HEK293 (cell line): ENCODE measurements around the gene CACNG7.

Source experiments
- EGR2 ChIP-seq: fragments of 450-650 bp; formaldehyde crosslinking; IDR thresholded peaks from 2 replicates; pipeline ENCODE4 v1.5.1; 2016; ENCODE audit warnings: low read depth, missing biosample characterization, missing genetic modification characterization
- GLI4 ChIP-seq: fragments of 450-650 bp; formaldehyde crosslinking; IDR thresholded peaks from 2 replicates; pipeline ENCODE4 v1.5.1; 2016; ENCODE audit warnings: missing biosample characterization, missing genetic modification characterization
- GLIS2 ChIP-seq: fragments of 450-650 bp; formaldehyde crosslinking; IDR thresholded peaks from 2 replicates; pipeline ENCODE4 v1.5.1; 2016; ENCODE audit warnings: missing biosample characterization, missing genetic modification characterization
- PRDM10 ChIP-seq: fragments of 450-650 bp; formaldehyde crosslinking; IDR thresholded peaks from 2 replicates; pipeline ENCODE4 v1.5.1; 2016; ENCODE audit warnings: missing biosample characterization, missing genetic modification characterization
- SP3 ChIP-seq: fragments of 450-650 bp; formaldehyde crosslinking; IDR thresholded peaks from 2 replicates; pipeline ENCODE4 v1.5.1; 2016; ENCODE audit warnings: missing biosample characterization, missing genetic modification characterization
- TCF7L2 ChIP-seq: IDR thresholded peaks from 2 replicates; pipeline ENCODE4 v1.6.1; 2011; ENCODE audit warnings: low read depth, mild to moderate bottlenecking, inconsistent platforms, low read length, moderate library complexity, borderline replicate concordance
- ZBTB17 ChIP-seq: fragments of 450-650 bp; formaldehyde crosslinking; IDR thresholded peaks from 2 replicates; pipeline ENCODE4 v1.5.1; 2016; ENCODE audit warnings: missing biosample characterization, missing genetic modification characterization
- ZIC2 ChIP-seq: fragments of 450-650 bp; formaldehyde crosslinking; IDR thresholded peaks from 2 replicates; pipeline ENCODE4 v1.5.1; 2016; ENCODE audit warnings: missing biosample characterization, missing genetic modification characterization
- ZNF121 ChIP-seq: fragments of 450-650 bp; formaldehyde crosslinking; IDR thresholded peaks from 2 replicates; pipeline ENCODE4 v1.5.1; 2016; ENCODE audit warnings: missing biosample characterization, missing genetic modification characterization
- ZNF324 ChIP-seq: fragments of 450-650 bp; formaldehyde crosslinking; IDR thresholded peaks from 2 replicates; pipeline ENCODE4 v1.5.1; 2016; ENCODE audit warnings: missing biosample characterization, missing genetic modification characterization
- ZNF341 ChIP-seq: fragments of 450-650 bp; formaldehyde crosslinking; IDR thresholded peaks from 2 replicates; pipeline ENCODE4; 2016; ENCODE audit warnings: low read depth, missing biosample characterization, missing genetic modification characterization
- ZNF366 ChIP-seq: fragments of 450-650 bp; formaldehyde crosslinking; conservative IDR thresholded peaks from 2 replicates; pipeline ENCODE4 v1.5.1; 2016; ENCODE audit warnings: missing biosample characterization, missing genetic modification characterization
- ZNF394 ChIP-seq: fragments of 450-650 bp; formaldehyde crosslinking; IDR thresholded peaks from 2 replicates; pipeline ENCODE4 v1.5.1; 2016; ENCODE audit warnings: missing biosample characterization, missing genetic modification characterization, mild to moderate bottlenecking, moderate library complexity, borderline replicate concordance
- ZNF398 ChIP-seq: fragments of 450-650 bp; formaldehyde crosslinking; IDR thresholded peaks from 2 replicates; pipeline ENCODE4 v1.5.1; 2017; ENCODE audit warnings: missing biosample characterization, missing genetic modification characterization
- ZNF521 ChIP-seq: fragments of 450-650 bp; formaldehyde crosslinking; IDR thresholded peaks from 2 replicates; pipeline ENCODE4 v1.5.1; 2017; ENCODE audit warnings: missing biosample characterization, mild to moderate bottlenecking, missing genetic modification characterization
- ZNF561 ChIP-seq: fragments of 450-650 bp; IDR thresholded peaks from 2 replicates; pipeline ENCODE4 v1.5.1; 2018; ENCODE audit warnings: missing biosample characterization, missing genetic modification characterization, borderline replicate concordance
- ZNF660 ChIP-seq: fragments of 450-650 bp; IDR thresholded peaks from 2 replicates; pipeline ENCODE4 v1.5.1; 2018; ENCODE audit warnings: missing biosample characterization, mild to moderate bottlenecking, missing genetic modification characterization
- TF ChIP-seq, protein P1 (sequence below): fragments of 450-650 bp; formaldehyde crosslinking; IDR thresholded peaks from 2 replicates; pipeline ENCODE4 v1.5.1; 2017; ENCODE audit warnings: missing biosample characterization, mild to moderate bottlenecking, missing genetic modification characterization, moderate library complexity
- TF ChIP-seq, protein P2 (sequence below): fragments of 450-650 bp; formaldehyde crosslinking; IDR thresholded peaks from 2 replicates; pipeline ENCODE4 v1.5.1; 2016; ENCODE audit warnings: missing biosample characterization, missing genetic modification characterization
- TF ChIP-seq, protein P3 (sequence below): fragments of 450-650 bp; formaldehyde crosslinking; conservative IDR thresholded peaks from 2 replicates; pipeline ENCODE4 v1.5.1; 2016; ENCODE audit warnings: low read depth, missing biosample characterization, missing genetic modification characterization

Gene CACNG7

DNA sequence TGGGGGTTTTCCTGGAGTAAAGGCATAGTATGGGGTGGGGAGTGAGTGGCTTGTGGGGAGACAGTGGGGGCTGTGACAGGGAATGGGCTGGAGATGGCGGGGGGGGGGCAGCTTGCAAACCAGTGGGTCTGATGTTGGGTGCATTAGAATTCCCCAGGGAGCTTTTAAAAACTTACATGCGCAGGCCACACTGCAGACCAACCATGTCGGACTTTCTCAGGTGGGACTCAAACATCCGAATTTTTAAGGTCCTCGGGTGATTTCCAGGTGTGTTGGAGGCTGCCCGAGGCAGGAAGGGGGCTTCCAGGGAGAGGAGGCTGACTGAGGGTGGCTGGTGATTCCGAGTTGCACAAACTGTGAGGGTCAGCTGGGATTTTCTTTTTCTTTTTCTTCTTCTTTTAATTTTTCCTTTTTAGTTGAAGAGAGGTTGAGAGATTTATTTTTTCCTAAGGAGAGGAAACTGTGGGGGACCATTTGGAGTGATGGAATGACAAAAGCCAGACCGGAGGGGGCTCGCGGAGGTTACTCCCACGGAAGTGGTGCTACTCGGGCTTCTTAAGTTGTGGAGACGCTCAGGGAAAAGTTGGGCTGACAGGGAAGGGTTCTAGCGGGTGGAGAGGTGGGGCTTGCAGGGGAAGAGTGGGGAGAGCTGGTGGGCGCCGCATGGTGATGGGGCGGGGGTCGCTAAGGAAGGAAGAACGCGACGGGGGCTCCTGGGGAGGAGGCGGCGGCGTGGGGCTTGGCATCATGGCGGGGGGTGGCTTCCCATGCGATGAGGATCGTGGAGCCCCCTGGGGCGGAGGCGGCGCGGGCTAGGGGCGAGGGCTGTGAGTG, 52.7 kb downstream of the CACNG7 start (continued):
- TF ChIP-seq, protein P1, sequence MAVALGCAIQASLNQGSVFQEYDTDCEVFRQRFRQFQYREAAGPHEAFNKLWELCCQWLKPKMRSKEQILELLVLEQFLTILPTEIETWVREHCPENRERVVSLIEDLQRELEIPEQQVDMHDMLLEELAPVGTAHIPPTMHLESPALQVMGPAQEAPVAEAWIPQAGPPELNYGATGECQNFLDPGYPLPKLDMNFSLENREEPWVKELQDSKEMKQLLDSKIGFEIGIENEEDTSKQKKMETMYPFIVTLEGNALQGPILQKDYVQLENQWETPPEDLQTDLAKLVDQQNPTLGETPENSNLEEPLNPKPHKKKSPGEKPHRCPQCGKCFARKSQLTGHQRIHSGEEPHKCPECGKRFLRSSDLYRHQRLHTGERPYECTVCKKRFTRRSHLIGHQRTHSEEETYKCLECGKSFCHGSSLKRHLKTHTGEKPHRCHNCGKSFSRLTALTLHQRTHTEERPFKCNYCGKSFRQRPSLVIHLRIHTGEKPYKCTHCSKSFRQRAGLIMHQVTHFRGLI (tag by site-specific recombination) = peak; percentile 56; the same call in 1 of the 2 replicates
- peak; percentile 33; the same call in 1 of the 2 replicates for TF ChIP-seq SP3 (tag by site-specific recombination)
- TF ChIP-seq, protein P2, sequence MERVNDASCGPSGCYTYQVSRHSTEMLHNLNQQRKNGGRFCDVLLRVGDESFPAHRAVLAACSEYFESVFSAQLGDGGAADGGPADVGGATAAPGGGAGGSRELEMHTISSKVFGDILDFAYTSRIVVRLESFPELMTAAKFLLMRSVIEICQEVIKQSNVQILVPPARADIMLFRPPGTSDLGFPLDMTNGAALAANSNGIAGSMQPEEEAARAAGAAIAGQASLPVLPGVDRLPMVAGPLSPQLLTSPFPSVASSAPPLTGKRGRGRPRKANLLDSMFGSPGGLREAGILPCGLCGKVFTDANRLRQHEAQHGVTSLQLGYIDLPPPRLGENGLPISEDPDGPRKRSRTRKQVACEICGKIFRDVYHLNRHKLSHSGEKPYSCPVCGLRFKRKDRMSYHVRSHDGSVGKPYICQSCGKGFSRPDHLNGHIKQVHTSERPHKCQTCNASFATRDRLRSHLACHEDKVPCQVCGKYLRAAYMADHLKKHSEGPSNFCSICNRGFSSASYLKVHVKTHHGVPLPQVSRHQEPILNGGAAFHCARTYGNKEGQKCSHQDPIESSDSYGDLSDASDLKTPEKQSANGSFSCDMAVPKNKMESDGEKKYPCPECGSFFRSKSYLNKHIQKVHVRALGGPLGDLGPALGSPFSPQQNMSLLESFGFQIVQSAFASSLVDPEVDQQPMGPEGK (tag by site-specific recombination) = peak; percentile 85
- TF ChIP-seq ZNF660 (tag by site-specific recombination) = 0 out of 2 replicates have a peak, but pooled peaks have one; percentile 44
- TF ChIP-seq ZNF121 = no peak
- peak; percentile 61 for TF ChIP-seq ZNF366 (tag by site-specific recombination)
- TF ChIP-seq EGR2 = peak; percentile 83
- TF ChIP-seq ZNF394 (tag by site-specific recombination) = peak; percentile 80; the same call in 1 of the 2 replicates
- TF ChIP-seq ZIC2 (tag by site-specific recombination) = peak; percentile 92
- TF ChIP-seq GLI4 (tag by site-specific recombination) = peak; percentile 78; the same call in 1 of the 2 replicates
- TF ChIP-seq ZNF398 (tag by site-specific recombination) = peak; percentile 68
- no peak for TF ChIP-seq ZNF324
- TF ChIP-seq PRDM10 (tag by site-specific recombination) = peak; percentile 62
- peak; percentile 79 for TF ChIP-seq ZNF561 (tag by site-specific recombination)
- TF ChIP-seq ZBTB17 (tag by site-specific recombination) = peak; percentile 61
- TF ChIP-seq, protein P3, sequence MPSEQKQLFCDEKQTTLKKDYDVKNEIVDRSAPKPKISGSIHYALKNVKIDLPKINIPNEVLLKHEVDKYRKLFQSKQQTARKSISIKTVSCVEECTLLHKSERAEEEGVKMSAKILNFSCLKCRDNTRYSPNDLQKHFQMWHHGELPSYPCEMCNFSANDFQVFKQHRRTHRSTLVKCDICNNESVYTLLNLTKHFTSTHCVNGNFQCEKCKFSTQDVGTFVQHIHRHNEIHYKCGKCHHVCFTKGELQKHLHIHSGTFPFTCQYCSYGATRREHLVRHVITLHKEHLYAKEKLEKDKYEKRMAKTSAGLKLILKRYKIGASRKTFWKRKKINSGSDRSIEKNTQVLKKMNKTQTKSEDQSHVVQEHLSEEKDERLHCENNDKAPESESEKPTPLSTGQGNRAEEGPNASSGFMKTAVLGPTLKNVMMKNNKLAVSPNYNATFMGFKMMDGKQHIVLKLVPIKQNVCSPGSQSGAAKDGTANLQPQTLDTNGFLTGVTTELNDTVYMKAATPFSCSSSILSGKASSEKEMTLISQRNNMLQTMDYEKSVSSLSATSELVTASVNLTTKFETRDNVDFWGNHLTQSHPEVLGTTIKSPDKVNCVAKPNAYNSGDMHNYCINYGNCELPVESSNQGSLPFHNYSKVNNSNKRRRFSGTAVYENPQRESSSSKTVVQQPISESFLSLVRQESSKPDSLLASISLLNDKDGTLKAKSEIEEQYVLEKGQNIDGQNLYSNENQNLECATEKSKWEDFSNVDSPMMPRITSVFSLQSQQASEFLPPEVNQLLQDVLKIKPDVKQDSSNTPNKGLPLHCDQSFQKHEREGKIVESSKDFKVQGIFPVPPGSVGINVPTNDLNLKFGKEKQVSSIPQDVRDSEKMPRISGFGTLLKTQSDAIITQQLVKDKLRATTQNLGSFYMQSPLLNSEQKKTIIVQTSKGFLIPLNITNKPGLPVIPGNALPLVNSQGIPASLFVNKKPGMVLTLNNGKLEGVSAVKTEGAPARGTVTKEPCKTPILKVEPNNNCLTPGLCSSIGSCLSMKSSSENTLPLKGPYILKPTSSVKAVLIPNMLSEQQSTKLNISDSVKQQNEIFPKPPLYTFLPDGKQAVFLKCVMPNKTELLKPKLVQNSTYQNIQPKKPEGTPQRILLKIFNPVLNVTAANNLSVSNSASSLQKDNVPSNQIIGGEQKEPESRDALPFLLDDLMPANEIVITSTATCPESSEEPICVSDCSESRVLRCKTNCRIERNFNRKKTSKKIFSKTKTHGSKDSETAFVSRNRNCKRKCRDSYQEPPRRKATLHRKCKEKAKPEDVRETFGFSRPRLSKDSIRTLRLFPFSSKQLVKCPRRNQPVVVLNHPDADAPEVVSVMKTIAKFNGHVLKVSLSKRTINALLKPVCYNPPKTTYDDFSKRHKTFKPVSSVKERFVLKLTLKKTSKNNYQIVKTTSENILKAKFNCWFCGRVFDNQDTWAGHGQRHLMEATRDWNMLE = peak; percentile 54; the same call in 1 of the 2 replicates
- TF ChIP-seq ZNF521 (tag by site-specific recombination) = no peak
- peak; percentile 66 for TF ChIP-seq GLIS2 (tag by site-specific recombination)
- no peak for TF ChIP-seq TCF7L2
- no peak for TF ChIP-seq ZNF341 (tag by site-specific recombination)
